K562 (cell line): ENCODE results near the gene WFDC1. TPM values are rescaled to one million over a fixed set of nuclear protein-coding genes. Genes with fewer than 3 reads are reported as not detected.

Experiments
- ATAC-seq: fragments of 200-7000 bp; cut with Tn5 transposase; 3 replicates; pipeline ENCODE4 v1.9.1; 2020; ENCODE audit warnings: moderate library complexity
- BruUV-seq: library from RNA; stranded (reverse); fragments of 400-500 nt; replicated peaks from 2 replicates; lab custom pipeline; 2021; lab: Mats Ljungman, UMichigan
- CTCF ChIA-PET: fragments of 300-600 bp; formaldehyde crosslinking; extraction: SDS; loops from one replicate; lab custom pipeline; 2021; ENCODE audit warnings: low intra/inter-chr PET ratio; lab: Yijun Ruan, JAX
- POLR2A ChIA-PET: fragments of 300-600, 350-650 bp; sonication (Branson Sonifier 250); formaldehyde crosslinking; extraction: SDS; loops from one replicate; lab custom pipeline; 2021; ENCODE audit warnings: antibody characterized with exemption, inconsistent platforms; lab: Yijun Ruan, JAX
- DNase-seq, 4 experiments: peaks; one replicate each; pipeline versions ENCODE4 v3.0.0 to v3.0.0-alpha.2; 2011 to 2018; ENCODE audit warnings: low spot score in 3 of 4, mixed read lengths in 3 of 4; ENCODE audit errors: extremely low read depth in 1 of 4
- FAIRE-seq: peaks from 2 replicates; lab custom pipeline; 2011; peaks lifted over from hg19 to GRCh38; lab: Jason Lieb, UNC
- H2AFZ ChIP-seq: 2 replicates; pipeline ENCODE4 v1.6.0; 2011; ENCODE audit warnings: low read depth, low read length, control low read depth, inconsistent platforms
- H3K27ac ChIP-seq: fragments of 200-600 bp; 3 replicates; pipeline ENCODE4 v1.8.0; 2011; ENCODE audit warnings: low read depth, mild to moderate bottlenecking, control low read depth, inconsistent platforms, low read length, moderate library complexity, mixed read lengths; ENCODE audit errors: extremely low read depth
- H3K27me3 ChIP-seq, 2 experiments: fragments of 300-600 bp in 1 of 2; 2 replicates in 1 of 2; 3 replicates in 1 of 2; pipeline versions ENCODE4 v1.6.0 to v1.8.0; 2011; ENCODE audit warnings: inconsistent platforms in 2 of 2, low read length in 2 of 2, mild to moderate bottlenecking in 1 of 2, mixed read lengths in 1 of 2, moderate library complexity in 1 of 2; ENCODE audit not compliant: control insufficient read depth in 2 of 2, insufficient read depth in 2 of 2
- H3K36me3 ChIP-seq: fragments of 300-600 bp; 3 replicates; pipeline ENCODE4 v1.8.0; 2011; ENCODE audit warnings: mild to moderate bottlenecking, low read length, inconsistent platforms; ENCODE audit not compliant: control insufficient read depth, insufficient read depth
- H3K4me1 ChIP-seq, 2 experiments: fragments of 200-600 bp in 1 of 2; replicated peaks in 1 of 2; 2 replicates in 1 of 2; 3 replicates in 1 of 2; pipeline versions ENCODE4 v1.5.1 to v1.8.0; 2011; ENCODE audit warnings: inconsistent platforms in 2 of 2, low read length in 2 of 2, mild to moderate bottlenecking in 1 of 2, mixed read lengths in 1 of 2, moderate library complexity in 1 of 2; ENCODE audit not compliant: control insufficient read depth in 2 of 2, insufficient read depth in 2 of 2
- H3K4me2 ChIP-seq: 2 replicates; pipeline ENCODE4 v1.6.1; 2011; ENCODE audit warnings: low read length, control low read depth, inconsistent platforms, mixed read lengths; ENCODE audit not compliant: insufficient read depth
- H3K4me3 ChIP-seq: fragments of 200-600 bp; sonication (generic), shearing (Covaris generic); 2 replicates; pipeline ENCODE4 v1.5.1; 2016; ENCODE audit warnings: control low read depth, inconsistent platforms
- H3K79me2 ChIP-seq: fragments of 200-600 bp; 3 replicates; pipeline ENCODE4 v1.8.0; 2011; ENCODE audit warnings: low read length, inconsistent platforms; ENCODE audit not compliant: control insufficient read depth, insufficient read depth
- H3K9ac ChIP-seq, 2 experiments: 2 replicates each; pipeline versions ENCODE4 v1.6.0 to v1.6.1; 2011; ENCODE audit warnings: low read depth in 2 of 2, low read length in 2 of 2, control low read depth in 1 of 2, inconsistent platforms in 1 of 2, mild to moderate bottlenecking in 1 of 2, mixed read lengths in 1 of 2; ENCODE audit not compliant: insufficient read depth in 1 of 2
- H3K9me1 ChIP-seq: one replicate; pipeline ENCODE4 v1.6.0; 2011; ENCODE audit warnings: inconsistent platforms, mild to moderate bottlenecking, low read length, moderate library complexity; ENCODE audit not compliant: control insufficient read depth, insufficient read depth
- H3K9me3 ChIP-seq: replicated peaks from 2 replicates; pipeline ENCODE4 v1.5.1; 2011; ENCODE audit warnings: low read depth, low read length, inconsistent platforms; ENCODE audit not compliant: control insufficient read depth, insufficient read depth
- H4K20me1 ChIP-seq: replicated peaks from 2 replicates; pipeline ENCODE4 v1.6.1; 2011; ENCODE audit warnings: low read length, inconsistent platforms, mixed read lengths; ENCODE audit not compliant: control insufficient read depth, insufficient read depth
- CEBPZ ChIP-seq: fragments of 150-350 bp; IDR thresholded peaks from 2 replicates; pipeline ENCODE4 v1.6.1; 2014; ENCODE audit warnings: low read depth, mild to moderate bottlenecking, low read length, borderline replicate concordance
- DDX20 ChIP-seq: fragments of 450-650 bp; IDR thresholded peaks from 2 replicates; pipeline ENCODE4 v1.6.1; 2016; ENCODE audit warnings: missing genetic modification characterization, low read depth, mild to moderate bottlenecking, missing compliant biosample characterization, moderate library complexity
- ETV6 ChIP-seq, 3 experiments: fragments of 150-350 bp in 1 of 3; sonication (generic) in 1 of 3; formaldehyde crosslinking in 1 of 3; IDR thresholded peaks; 2 replicates each; pipeline versions ENCODE4 v1.6.1 to v1.8.0; 2014 to 2022; ENCODE audit warnings: borderline replicate concordance in 2 of 3, low read depth in 2 of 3, antibody characterized with exemption in 1 of 3, low read length in 1 of 3, mild to moderate bottlenecking in 1 of 3, missing genetic modification reagents in 1 of 3
- FOXJ2 ChIP-seq: fragments of 200-800 bp; sonication (Bioruptor generic); IDR thresholded peaks from 2 replicates; pipeline ENCODE4 v1.6.1; 2016; ENCODE audit warnings: missing genetic modification characterization, missing compliant biosample characterization
- TCF7L2 ChIP-seq: fragments of 150-350 bp; IDR thresholded peaks from 2 replicates; pipeline ENCODE4 v1.6.1; 2016; ENCODE audit warnings: low read depth, mild to moderate bottlenecking, low read length, moderate library complexity
- ZNF239 ChIP-seq: fragments of 250-450 bp; sonication (Bioruptor Pico); IDR thresholded peaks from 2 replicates; pipeline ENCODE4 v1.4.0; 2020; ENCODE audit warnings: mild to moderate bottlenecking
- ZNF311 ChIP-seq: fragments of 250-450 bp; sonication (Bioruptor Pico); IDR thresholded peaks from 2 replicates; pipeline ENCODE4 v1.4.0; 2020; ENCODE audit warnings: mild to moderate bottlenecking, moderate library complexity
- ZNF431 ChIP-seq: sonication (generic); formaldehyde crosslinking; IDR thresholded peaks from 2 replicates; pipeline ENCODE4 v1.8.0; 2022; ENCODE audit warnings: mild to moderate bottlenecking, missing genetic modification reagents
- WGBS: fragments of 100-300 bp; shearing (Covaris generic); methylation state at CpG from one replicate; pipeline ENCODE4 v1.1.6; 2016; ENCODE audit warnings: low coverage, mixed read lengths; ENCODE audit not compliant: insufficient coverage; ENCODE audit errors: missing lambda C conversion rate; 5-methylcytosine and 5-hydroxymethylcytosine counted together
- in situ Hi-C: fragments of 300-500 bp; cut with MboI; formaldehyde crosslinking; loops from 4 replicates; pipeline ENCODE4 v1.15.0; 2018; ENCODE audit warnings: inconsistent platforms, mixed read lengths
- intact Hi-C: fragments of 100-400 bp; cut with micrococcal nuclease; formaldehyde crosslinking; loops from 2 replicates; pipeline ENCODE4 v1.14.2; 2022
- polyA plus RNA-seq, 8 experiments: library from polyadenylated mRNA; depleted of rRNA in 4 of 8; stranded (reverse) in 5 of 8; unstranded in 3 of 8; fragments of >200 nt; fragmentation: Nextera tagmentation in 2 of 8; fragmentation: Illumina TruSeq in 1 of 8; extraction: Ambion mirVana in 2 of 8; extraction: Trizol in 1 of 8; gene quantifications; 2 replicates each; pipeline versions ENCODE4 v1.2.1 to v1.2.3, GENCODE V29; 2011 to 2014; ENCODE audit warnings: inconsistent platforms in 1 of 8, missing spikeins in 1 of 8
- total RNA-seq, 7 experiments: library from RNA; depleted of rRNA in 6 of 7; stranded (reverse); fragments of >200 nt in 6 of 7; fragmentation: Illumina TruSeq in 2 of 7; extraction: Trizol in 2 of 7; gene quantifications; 2 replicates each; pipeline versions ENCODE4 v1.2.1 to v1.2.3, GENCODE V29; 2011 to 2021; ENCODE audit warnings: low replicate concordance in 1 of 7
- TF ChIP-seq, protein P1 (sequence below): fragments of 250-450 bp; sonication (Bioruptor Pico); IDR thresholded peaks from 2 replicates; pipeline ENCODE4 v1.8.0; 2022; ENCODE audit warnings: inconsistent platforms
- TF ChIP-seq, protein P2 (sequence below), 2 experiments: IDR thresholded peaks; 2 replicates each; pipeline ENCODE4 v1.6.1; 2011; ENCODE audit warnings: borderline replicate concordance in 1 of 2, control low read depth in 1 of 2, low read depth in 1 of 2, low read length in 1 of 2, mild to moderate bottlenecking in 1 of 2, mixed read lengths in 1 of 2, moderate library complexity in 1 of 2; ENCODE audit not compliant: insufficient read depth in 1 of 2, insufficient read length in 1 of 2, poor library complexity in 1 of 2, severe bottlenecking in 1 of 2; ENCODE audit errors: extremely low read depth in 1 of 2

The WFDC1 gene
- total and polyA plus RNA-seq, 9 of the 15 experiments (the other 6 are each of a cell fraction or from before 2014, with no cell fraction given) = not detected

DNA sequence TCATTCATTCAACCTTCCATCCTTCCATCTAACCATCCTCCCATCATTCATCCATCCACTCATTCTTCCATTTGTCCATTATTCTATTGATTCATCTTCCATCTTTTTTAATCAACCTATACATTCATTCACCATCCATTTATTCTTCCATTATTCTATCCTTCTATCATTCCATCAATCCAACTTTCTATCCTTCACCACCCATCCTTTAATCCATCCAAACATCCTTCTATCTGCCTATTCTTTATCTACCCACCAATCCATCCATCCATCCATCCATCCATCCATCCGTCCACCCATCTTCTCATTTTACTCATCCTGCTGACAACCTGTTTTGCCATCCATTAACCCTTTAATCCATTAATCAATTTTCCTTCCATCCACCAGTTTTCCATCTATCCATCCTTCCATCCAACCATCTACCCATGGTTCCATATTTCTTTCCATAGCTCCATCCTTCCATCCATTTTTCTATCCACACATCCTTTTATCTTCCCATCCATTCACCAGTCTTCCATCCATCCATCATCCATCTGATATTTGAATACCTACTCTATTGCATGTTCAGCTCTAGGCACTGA, 21.8 kb upstream of the WFDC1 start (continued):
- no peak for TF ChIP-seq ETV6 (IDR thresholded peaks at IDR 0.05; ENCODE audit: borderline replicate concordance in 1 of 2, low read depth in 2 of 2, low read length in 1 of 2)
- TF ChIP-seq ETV6 (CRISPR knock-in tag; IDR thresholded peaks at IDR 0.05; ENCODE audit: borderline replicate concordance) = no peak
- TF ChIP-seq TCF7L2 = no peak
- no peak for TF ChIP-seq ZNF431 (CRISPR knock-in tag)

DNA sequence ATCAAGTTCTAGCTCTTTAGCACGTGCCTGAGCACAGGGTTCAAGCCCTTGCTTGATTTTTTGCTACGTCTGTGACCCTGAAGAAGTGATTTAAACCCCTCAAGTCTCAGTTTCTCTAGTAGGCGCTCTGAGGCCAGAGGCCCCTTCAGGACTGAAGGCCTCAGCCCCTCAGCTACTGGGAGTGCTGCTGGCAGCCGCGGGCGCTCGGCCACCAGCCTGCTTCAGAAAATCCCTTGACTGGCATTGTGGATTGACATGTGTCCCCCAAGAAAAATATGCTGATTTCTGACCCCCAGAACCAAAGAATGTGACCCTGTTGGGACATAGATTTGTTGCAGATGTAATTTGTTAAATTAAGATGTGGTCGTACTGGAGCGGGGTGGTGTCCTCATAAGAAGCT, 20.2 kb upstream of the WFDC1 start:
- H3K79me2 ChIP-seq = no peaks in the 10 kb centered on the region
- H3K4me1 ChIP-seq = no peaks in the 10 kb centered on the region
- ChIA-PET POLR2A (interaction anchor here (0.6 to 0.7 kb wide), 2 partner anchors 32 to 314 kb away, joined by 3 to 4 read pairs; no protein-coding TSS in a partner anchor), CTCF (no interaction called here)
- ATAC-seq (no peak), DNase-seq (no peak), FAIRE-seq (no peak)
- H2AFZ ChIP-seq = no peak overlapping the region
- peaks cover 36 to 64% of the 10 kb centered on the region in 2 experiments for H3K27me3 ChIP-seq
- H3K9ac ChIP-seq = no peak overlapping the region
- peaks cover 2% of the 10 kb centered on the region; the same call in 1 of the 2 replicates for H4K20me1 ChIP-seq
- WGBS = 2% methylated on average over 9 of the region's 9 CpGs
- in situ Hi-C loops = no loop called here
- H3K9me1 ChIP-seq = no peaks in the 10 kb centered on the region
- H3K36me3 ChIP-seq = no peaks in the 10 kb centered on the region
- H3K27ac ChIP-seq = no peak overlapping the region
- H3K4me3 ChIP-seq = no peak overlapping the region
- no peak overlapping the region for H3K4me2 ChIP-seq
- TF ChIP-seq, protein P1, sequence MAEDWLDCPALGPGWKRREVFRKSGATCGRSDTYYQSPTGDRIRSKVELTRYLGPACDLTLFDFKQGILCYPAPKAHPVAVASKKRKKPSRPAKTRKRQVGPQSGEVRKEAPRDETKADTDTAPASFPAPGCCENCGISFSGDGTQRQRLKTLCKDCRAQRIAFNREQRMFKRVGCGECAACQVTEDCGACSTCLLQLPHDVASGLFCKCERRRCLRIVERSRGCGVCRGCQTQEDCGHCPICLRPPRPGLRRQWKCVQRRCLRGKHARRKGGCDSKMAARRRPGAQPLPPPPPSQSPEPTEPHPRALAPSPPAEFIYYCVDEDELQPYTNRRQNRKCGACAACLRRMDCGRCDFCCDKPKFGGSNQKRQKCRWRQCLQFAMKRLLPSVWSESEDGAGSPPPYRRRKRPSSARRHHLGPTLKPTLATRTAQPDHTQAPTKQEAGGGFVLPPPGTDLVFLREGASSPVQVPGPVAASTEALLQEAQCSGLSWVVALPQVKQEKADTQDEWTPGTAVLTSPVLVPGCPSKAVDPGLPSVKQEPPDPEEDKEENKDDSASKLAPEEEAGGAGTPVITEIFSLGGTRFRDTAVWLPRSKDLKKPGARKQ = no peak
- TF ChIP-seq, protein P2, sequence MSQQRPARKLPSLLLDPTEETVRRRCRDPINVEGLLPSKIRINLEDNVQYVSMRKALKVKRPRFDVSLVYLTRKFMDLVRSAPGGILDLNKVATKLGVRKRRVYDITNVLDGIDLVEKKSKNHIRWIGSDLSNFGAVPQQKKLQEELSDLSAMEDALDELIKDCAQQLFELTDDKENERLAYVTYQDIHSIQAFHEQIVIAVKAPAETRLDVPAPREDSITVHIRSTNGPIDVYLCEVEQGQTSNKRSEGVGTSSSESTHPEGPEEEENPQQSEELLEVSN (IDR thresholded peaks at IDR 0.05; ENCODE audit: borderline replicate concordance in 1 of 2, extremely low read depth in 1 of 2, insufficient read depth in 1 of 2, insufficient read length in 1 of 2, low read depth in 1 of 2, low read length in 1 of 2, poor library complexity in 1 of 2, severe bottlenecking in 1 of 2) = no peak
- TF ChIP-seq ZNF311 (CRISPR knock-in tag) (no peak), FOXJ2 (tag) (no peak), ZNF239 (CRISPR knock-in tag) (no peak), DDX20 (no peak), CEBPZ (no peak)
- TF ChIP-seq, all 486 proteins: peak for 0
- no peaks in the 10 kb centered on the region for H3K9me3 ChIP-seq
- intact Hi-C loops = no loop called here
- BruUV-seq = no TSS peak
